Transverse colon (tissue), 4 donors: ENCODE data around the gene PRDX3.

Experiments
- CTCF ChIP-seq, 5 experiments: fragments of 200-600 bp in 3 of 5; fragments of 450-650 bp in 2 of 5; sonication (generic) in 3 of 5; IDR thresholded peaks; 1 replicate in 2 of 5; 2 replicates in 3 of 5; pipeline ENCODE4 v1.5.1; 2016 to 2017; ENCODE audit warnings: antibody characterized with exemption in 5 of 5, inconsistent platforms in 3 of 5, mild to moderate bottlenecking in 2 of 5, moderate library complexity in 1 of 5
- POLR2AphosphoS5 ChIP-seq, 3 donors: sonication (generic); formaldehyde crosslinking; IDR thresholded peaks; one replicate each; pipeline ENCODE4 v1.6.1; 2016; ENCODE audit warnings: antibody characterized with exemption in 3 of 3

DNA sequence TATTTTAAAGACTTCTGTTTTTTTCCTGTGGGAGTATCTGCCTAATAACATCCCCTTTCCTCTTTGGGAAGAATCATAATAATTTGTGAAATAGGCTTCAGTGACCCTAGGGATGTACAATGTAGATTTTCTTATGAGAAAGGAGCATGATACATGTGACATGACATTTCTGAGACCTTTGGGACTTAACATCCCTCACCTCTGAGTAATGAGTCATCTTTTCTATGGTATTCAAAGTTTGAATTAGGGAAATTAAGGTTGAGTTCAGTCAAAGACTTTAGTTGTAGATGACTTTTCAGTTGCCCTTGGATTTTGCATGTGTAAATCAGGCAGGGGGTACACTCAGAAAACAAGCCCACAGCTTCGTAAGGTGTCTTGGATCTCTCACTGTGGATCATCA, 43.1 kb upstream of the PRDX3 start:
- TF ChIP-seq CTCF (IDR thresholded peaks at IDR 0.05): no peak
- TF ChIP-seq POLR2AphosphoS5 (IDR thresholded peaks at IDR 0.05): no peak
